Neural cell (in vitro differentiated cells): ENCODE measurements around the gene MED27.

Experiments used
- CTCF ChIP-seq: fragments of 450-650 bp; IDR thresholded peaks from 2 replicates; pipeline ENCODE4 v1.5.1; 2014; ENCODE audit warnings: antibody characterized with exemption, mild to moderate bottlenecking, moderate library complexity; ENCODE audit not compliant: poor library complexity, severe bottlenecking
- EP300 ChIP-seq: fragments of 450-650 bp; conservative IDR thresholded peaks from 2 replicates; pipeline ENCODE4 v1.6.1; 2014; ENCODE audit warnings: antibody characterized with exemption, mild to moderate bottlenecking, moderate library complexity; ENCODE audit not compliant: poor library complexity, severe bottlenecking
- EZH2 ChIP-seq: fragments of 200-600, 300-800 bp; shearing (Covaris generic), sonication (generic); IDR thresholded peaks from 2 replicates; pipeline ENCODE4 v1.6.1; 2014; ENCODE audit warnings: antibody characterized with exemption, low read length, borderline replicate concordance, mild to moderate bottlenecking; ENCODE audit not compliant: insufficient read depth, poor library complexity, severe bottlenecking
- POLR2AphosphoS5 ChIP-seq: IDR thresholded peaks from 2 replicates; pipeline ENCODE4 v1.6.1; 2012
- RAD21 ChIP-seq: fragments of 450-650 bp; conservative IDR thresholded peaks from 2 replicates; pipeline ENCODE4 v1.6.1; 2014; ENCODE audit warnings: antibody characterized with exemption, mild to moderate bottlenecking, moderate library complexity
- SMC3 ChIP-seq: fragments of 450-650 bp; conservative IDR thresholded peaks from 2 replicates; pipeline ENCODE4 v1.6.1; 2014; ENCODE audit warnings: antibody characterized with exemption, mild to moderate bottlenecking, moderate library complexity; ENCODE audit not compliant: poor library complexity
- TAF1 ChIP-seq: IDR thresholded peaks from 2 replicates; pipeline ENCODE4 v1.6.1; 2012; ENCODE audit warnings: low read depth
- TF ChIP-seq, protein P1 (sequence below): IDR thresholded peaks from 2 replicates; pipeline ENCODE4 v1.6.1; 2012; ENCODE audit warnings: borderline replicate concordance

GRCh38 chr9:131843989-131844744 is 235.5 kb downstream of the MED27 start:
- TF ChIP-seq CTCF: no peak
- no peak for TF ChIP-seq POLR2AphosphoS5
- TF ChIP-seq TAF1: no peak
- no peak for TF ChIP-seq RAD21
- TF ChIP-seq, protein P1, sequence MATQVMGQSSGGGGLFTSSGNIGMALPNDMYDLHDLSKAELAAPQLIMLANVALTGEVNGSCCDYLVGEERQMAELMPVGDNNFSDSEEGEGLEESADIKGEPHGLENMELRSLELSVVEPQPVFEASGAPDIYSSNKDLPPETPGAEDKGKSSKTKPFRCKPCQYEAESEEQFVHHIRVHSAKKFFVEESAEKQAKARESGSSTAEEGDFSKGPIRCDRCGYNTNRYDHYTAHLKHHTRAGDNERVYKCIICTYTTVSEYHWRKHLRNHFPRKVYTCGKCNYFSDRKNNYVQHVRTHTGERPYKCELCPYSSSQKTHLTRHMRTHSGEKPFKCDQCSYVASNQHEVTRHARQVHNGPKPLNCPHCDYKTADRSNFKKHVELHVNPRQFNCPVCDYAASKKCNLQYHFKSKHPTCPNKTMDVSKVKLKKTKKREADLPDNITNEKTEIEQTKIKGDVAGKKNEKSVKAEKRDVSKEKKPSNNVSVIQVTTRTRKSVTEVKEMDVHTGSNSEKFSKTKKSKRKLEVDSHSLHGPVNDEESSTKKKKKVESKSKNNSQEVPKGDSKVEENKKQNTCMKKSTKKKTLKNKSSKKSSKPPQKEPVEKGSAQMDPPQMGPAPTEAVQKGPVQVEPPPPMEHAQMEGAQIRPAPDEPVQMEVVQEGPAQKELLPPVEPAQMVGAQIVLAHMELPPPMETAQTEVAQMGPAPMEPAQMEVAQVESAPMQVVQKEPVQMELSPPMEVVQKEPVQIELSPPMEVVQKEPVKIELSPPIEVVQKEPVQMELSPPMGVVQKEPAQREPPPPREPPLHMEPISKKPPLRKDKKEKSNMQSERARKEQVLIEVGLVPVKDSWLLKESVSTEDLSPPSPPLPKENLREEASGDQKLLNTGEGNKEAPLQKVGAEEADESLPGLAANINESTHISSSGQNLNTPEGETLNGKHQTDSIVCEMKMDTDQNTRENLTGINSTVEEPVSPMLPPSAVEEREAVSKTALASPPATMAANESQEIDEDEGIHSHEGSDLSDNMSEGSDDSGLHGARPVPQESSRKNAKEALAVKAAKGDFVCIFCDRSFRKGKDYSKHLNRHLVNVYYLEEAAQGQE: no peak
- TF ChIP-seq EZH2: no peak
- no peak for TF ChIP-seq EP300
- no peak for TF ChIP-seq SMC3
